ENCODE results near the gene TMEM123. TPM values are rescaled to one million over a fixed set of nuclear protein-coding genes. Genes with fewer than 3 reads are reported as not detected.

The TMEM123 gene
- total and polyA plus RNA-seq, 4 donors = 125 to 164 (median 153) TPM

Other genes with a start within 250 kb of the TMEM123 start
- gene BIRC3, start 135.3 kb downstream of the TMEM123 start, total RNA-seq = 1 to 10 TPM; 3.9 to 6.2 TPM
- gene BIRC3, start 135.3 kb downstream of the TMEM123 start, polyA plus RNA-seq (ENCODE audit: insufficient read length in 2 of 2) = 1 to 10 TPM; 1.8 to 2.4 TPM
- 100 to 1,000 TPM in 1 of 2 donors, 10 to 100 TPM in 1; 87.7 to 109 TPM for gene BIRC2, start 105.6 kb downstream of the TMEM123 start, total RNA-seq
- 10 to 100 TPM; 47.1 to 66.1 TPM for gene BIRC2, start 105.6 kb downstream of the TMEM123 start, polyA plus RNA-seq (ENCODE audit: insufficient read length in 2 of 2)
- gene MMP7, start 78.0 kb upstream of the TMEM123 start, total RNA-seq = under 1 TPM in 1 of 2 donors, not detected in 1; 0.20 TPM
- gene MMP7, start 78.0 kb upstream of the TMEM123 start, polyA plus RNA-seq (ENCODE audit: insufficient read length in 2 of 2) = under 1 TPM in 1 of 2 donors, not detected in 1; 0.18 TPM
- under 1 TPM in 1 of 2 donors, not detected in 1; 0.10 TPM for gene MMP20, start 172.6 kb upstream of the TMEM123 start, total RNA-seq
- gene MMP20, start 172.6 kb upstream of the TMEM123 start, polyA plus RNA-seq (ENCODE audit: insufficient read length in 2 of 2) = not detected